DND-41 (cell line): ENCODE data around the gene DNAJB1.
A peak's percentile ranks its signal among the peaks of the same experiment; 100 is the strongest.

Source experiments
- ATAC-seq: fragments of 200-7000 bp; cut with Tn5 transposase; 3 replicates; pipeline ENCODE4 v1.9.1; 2021; ENCODE audit warnings: low read depth; ENCODE audit not compliant: insufficient read depth
- DNase-seq: peaks from one replicate; pipeline ENCODE4 v3.0.0-alpha.2; 2020
- H2AFZ ChIP-seq: 2 replicates; pipeline ENCODE4 v1.6.0; 2012; ENCODE audit warnings: low read depth, low read length
- H3K27ac ChIP-seq: 2 replicates; pipeline ENCODE4 v1.5.1; 2012; ENCODE audit warnings: low read length, inconsistent platforms
- H3K27me3 ChIP-seq: fragments of 200-600 bp; sonication (generic); 2 replicates; pipeline ENCODE4 v1.6.0; 2012; ENCODE audit warnings: low read length, mild to moderate bottlenecking, inconsistent platforms; ENCODE audit not compliant: insufficient read depth, poor library complexity
- H3K36me3 ChIP-seq: 2 replicates; pipeline ENCODE4 v1.5.1; 2012; ENCODE audit warnings: low read length, inconsistent platforms; ENCODE audit not compliant: insufficient read depth
- H3K4me1 ChIP-seq: 2 replicates; pipeline ENCODE4 v1.5.1; 2012; ENCODE audit warnings: mild to moderate bottlenecking, low read length; ENCODE audit not compliant: insufficient read depth
- H3K4me2 ChIP-seq: 2 replicates; pipeline ENCODE4 v1.6.0; 2012; ENCODE audit warnings: mild to moderate bottlenecking, moderate library complexity, low read length, inconsistent platforms; ENCODE audit not compliant: insufficient read depth
- H3K4me3 ChIP-seq, 2 experiments: fragments of 200-600 bp in 1 of 2; shearing (Covaris generic) in 1 of 2; 2 replicates each; pipeline ENCODE4 v1.5.1; 2012 to 2016; ENCODE audit warnings: inconsistent platforms in 2 of 2, low read length in 2 of 2, mild to moderate bottlenecking in 2 of 2, low read depth in 1 of 2, moderate library complexity in 1 of 2
- H3K79me2 ChIP-seq: 2 replicates; pipeline ENCODE4 v1.6.0; 2012; ENCODE audit warnings: low read length, inconsistent platforms; ENCODE audit not compliant: insufficient read depth
- H3K9ac ChIP-seq: 2 replicates; pipeline ENCODE4 v1.6.0; 2012; ENCODE audit warnings: low read depth, mild to moderate bottlenecking, inconsistent platforms, low read length, moderate library complexity
- H3K9me3 ChIP-seq: 2 replicates; pipeline ENCODE4 v1.5.1; 2012; ENCODE audit warnings: low read length, moderate library complexity, mild to moderate bottlenecking, inconsistent platforms; ENCODE audit not compliant: insufficient read depth, severe bottlenecking
- H4K20me1 ChIP-seq: 2 replicates; pipeline ENCODE4 v1.6.0; 2012; ENCODE audit warnings: low read length; ENCODE audit not compliant: insufficient read depth
- EZH2 ChIP-seq: IDR thresholded peaks from 3 replicates; pipeline ENCODE4 v1.6.1; 2012; ENCODE audit warnings: borderline replicate concordance, low read depth, mild to moderate bottlenecking, moderate library complexity, low read length, inconsistent platforms; ENCODE audit not compliant: severe bottlenecking
- TF ChIP-seq, protein P1 (sequence below): IDR thresholded peaks from 2 replicates; pipeline ENCODE4 v1.5.1; 2012; ENCODE audit warnings: borderline replicate concordance, low read length, moderate library complexity, mild to moderate bottlenecking; ENCODE audit not compliant: poor library complexity, severe bottlenecking; ENCODE audit errors: extremely low read depth

DNAJB1 gene

DNA sequence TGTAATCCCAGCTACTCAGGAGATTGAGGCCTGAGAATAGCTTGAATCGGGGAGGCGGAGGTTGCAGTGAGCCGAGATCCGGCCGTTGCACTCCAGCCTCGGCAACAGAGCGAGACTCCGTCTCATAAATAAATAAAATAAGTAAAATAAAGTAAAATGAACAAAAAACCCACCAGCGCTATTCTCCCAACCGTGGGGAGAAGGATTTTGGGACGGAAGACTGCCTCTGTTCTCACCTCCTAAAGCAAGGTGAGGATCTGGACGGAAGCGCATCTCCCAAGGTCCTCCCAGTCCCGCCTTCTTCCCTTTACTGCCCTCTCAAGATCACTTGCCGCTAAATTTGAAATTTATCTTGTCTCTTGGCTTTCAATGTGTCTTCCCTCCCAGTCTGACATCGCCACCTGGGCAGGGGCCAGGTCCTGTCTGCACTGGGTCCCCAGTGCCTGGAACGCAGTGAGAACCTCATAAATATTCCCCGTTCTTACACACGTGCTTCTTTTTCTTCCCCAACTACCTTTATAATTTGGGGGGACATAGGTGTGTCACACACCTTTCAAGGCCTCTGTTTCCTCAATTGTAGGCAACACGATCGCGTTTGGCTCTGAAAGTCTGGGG is 1.2 kb upstream of the DNAJB1 start:
- Histone ChIP-seq H2AFZ (0 out of 2 replicates have a peak overlapping the region, but pooled peaks have one; percentile 95), H3K4me1 (peaks cover 40% of the 10 kb centered on the region), H3K36me3 (peaks cover 32% of the 10 kb centered on the region), H3K79me2 (peaks cover 37% of the 10 kb centered on the region), H3K4me3 (peak overlapping the region in 1 of 2 experiments; percentile 85; a peak in 2 of 4 replicates), H3K4me2 (peak overlapping the region; percentile 92), H3K27ac (peak overlapping the region; percentile 96), H3K27me3 (no peaks in the 10 kb centered on the region), H3K9me3 (no peaks in the 10 kb centered on the region), H4K20me1 (peaks cover 36% of the 10 kb centered on the region), H3K9ac (peak overlapping the region; percentile 80)
- ATAC-seq (no peak), DNase-seq (no peak)
- TF ChIP-seq, protein P1, sequence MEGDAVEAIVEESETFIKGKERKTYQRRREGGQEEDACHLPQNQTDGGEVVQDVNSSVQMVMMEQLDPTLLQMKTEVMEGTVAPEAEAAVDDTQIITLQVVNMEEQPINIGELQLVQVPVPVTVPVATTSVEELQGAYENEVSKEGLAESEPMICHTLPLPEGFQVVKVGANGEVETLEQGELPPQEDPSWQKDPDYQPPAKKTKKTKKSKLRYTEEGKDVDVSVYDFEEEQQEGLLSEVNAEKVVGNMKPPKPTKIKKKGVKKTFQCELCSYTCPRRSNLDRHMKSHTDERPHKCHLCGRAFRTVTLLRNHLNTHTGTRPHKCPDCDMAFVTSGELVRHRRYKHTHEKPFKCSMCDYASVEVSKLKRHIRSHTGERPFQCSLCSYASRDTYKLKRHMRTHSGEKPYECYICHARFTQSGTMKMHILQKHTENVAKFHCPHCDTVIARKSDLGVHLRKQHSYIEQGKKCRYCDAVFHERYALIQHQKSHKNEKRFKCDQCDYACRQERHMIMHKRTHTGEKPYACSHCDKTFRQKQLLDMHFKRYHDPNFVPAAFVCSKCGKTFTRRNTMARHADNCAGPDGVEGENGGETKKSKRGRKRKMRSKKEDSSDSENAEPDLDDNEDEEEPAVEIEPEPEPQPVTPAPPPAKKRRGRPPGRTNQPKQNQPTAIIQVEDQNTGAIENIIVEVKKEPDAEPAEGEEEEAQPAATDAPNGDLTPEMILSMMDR, result no peak
- no peak for TF ChIP-seq EZH2

DNA sequence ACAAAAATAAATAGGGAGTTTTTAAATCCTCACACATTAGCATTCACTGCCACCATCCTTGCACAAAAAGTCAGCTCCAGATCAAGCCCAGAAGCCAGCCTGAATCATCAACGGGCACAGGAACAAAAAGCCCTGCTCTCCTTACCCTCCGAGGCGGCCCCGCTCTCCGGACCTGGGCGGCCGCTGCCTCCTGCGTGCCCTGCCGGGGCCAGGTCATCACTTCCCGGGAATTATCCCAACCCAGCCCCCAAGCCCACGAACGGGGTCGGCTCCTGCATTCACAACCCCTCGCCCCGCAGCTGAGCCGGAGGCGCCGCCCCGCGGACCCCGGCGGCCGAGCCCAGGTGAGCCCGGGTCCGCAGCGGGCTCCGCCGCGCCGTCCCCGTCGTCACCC is 754 bp downstream of the DNAJB1 start:
- Histone ChIP-seq H3K27me3 (no peaks in the 10 kb centered on the region), H3K4me2 (peak overlapping the region; percentile 98), H3K36me3 (peaks cover 35% of the 10 kb centered on the region), H3K27ac (peak overlapping the region; percentile 95), H4K20me1 (peaks cover 40% of the 10 kb centered on the region), H3K9ac (peak overlapping the region; percentile 89), H3K4me3 (peak overlapping the region; percentile 85 to 92; a peak in 3 of 4 replicates), H3K79me2 (peaks cover 37% of the 10 kb centered on the region), H3K4me1 (peaks cover 44% of the 10 kb centered on the region), H2AFZ (no peak overlapping the region), H3K9me3 (no peaks in the 10 kb centered on the region)
- TF ChIP-seq, protein P1, result peak; percentile 3
- no peak for TF ChIP-seq EZH2
- no peak for DNase-seq
- no peak for ATAC-seq

DNA sequence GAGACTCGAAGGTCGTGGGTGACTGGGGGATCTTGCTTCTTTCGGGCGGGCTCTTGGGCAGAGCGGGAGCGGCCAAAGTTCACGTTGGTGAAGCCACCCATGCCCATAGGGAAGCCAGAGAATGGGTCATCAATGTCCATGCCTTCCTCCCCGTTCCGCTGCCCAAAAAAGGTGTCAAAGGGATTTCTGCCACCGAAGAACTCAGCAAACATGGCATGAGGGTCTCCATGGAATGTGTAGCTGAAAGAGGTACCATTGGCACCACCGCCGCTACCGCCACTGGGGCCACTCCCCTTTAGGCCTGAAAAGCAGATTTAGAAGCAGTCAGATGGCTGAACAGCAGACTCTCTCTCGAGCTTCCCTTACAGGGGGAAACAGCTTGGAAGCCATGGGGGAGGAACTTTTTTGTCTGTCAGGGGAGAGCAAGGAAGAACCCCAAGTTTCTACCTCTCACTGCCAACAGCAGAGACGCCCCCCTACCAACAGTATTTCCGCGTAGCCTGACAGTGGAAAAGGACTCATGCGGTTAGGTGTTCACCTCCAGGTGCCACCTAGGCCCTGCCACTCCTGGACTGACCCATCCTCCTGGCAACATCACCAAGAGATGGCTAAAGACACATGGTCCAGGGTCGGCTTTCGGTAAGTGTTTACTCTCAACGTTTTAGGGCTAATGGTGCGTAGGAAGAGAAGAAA is 1.3 kb downstream of the DNAJB1 start:
- H3K9me3 ChIP-seq, result no peaks in the 10 kb centered on the region
- H3K9ac ChIP-seq, result peak overlapping the region; percentile 89
- no peaks in the 10 kb centered on the region for H3K27me3 ChIP-seq
- peaks cover 37% of the 10 kb centered on the region for H3K79me2 ChIP-seq
- ATAC-seq (no peak), DNase-seq (no peak)
- H2AFZ ChIP-seq, result no peak overlapping the region
- peaks cover 35% of the 10 kb centered on the region for H3K36me3 ChIP-seq
- peak overlapping the region; percentile 95 for H3K27ac ChIP-seq
- H3K4me1 ChIP-seq, result peaks cover 44% of the 10 kb centered on the region
- no peak for TF ChIP-seq EZH2
- TF ChIP-seq, protein P1, result no peak
- peaks cover 40% of the 10 kb centered on the region for H4K20me1 ChIP-seq
- peak overlapping the region; percentile 85 to 92; a peak in 3 of 4 replicates for H3K4me3 ChIP-seq
- H3K4me2 ChIP-seq, result peak overlapping the region; percentile 98
